ENCODE data around the gene MRPL38. TPM values are rescaled to one million over a fixed set of nuclear protein-coding genes. Genes with fewer than 3 reads are reported as not detected.

MRPL38 gene
- total RNA-seq, 3 donors from 2014 or later (not counting 1 experiment from before 2014, with no cell fraction given) = 68.6 to 110 (median 96.7) TPM

GRCh38 chr17:75940727-75941441 lies 36.2 kb upstream of the MRPL38 start, which contains the start of gene FBF1:
Gene FBF1, minus strand, starts transcription at chr17:75941042. Its CDS starts 2,893 bp downstream, at chr17:75938149.
- H3K9me3 Mint-ChIP-seq = no peaks in the 10 kb centered on the region
- ATAC-seq (peak; percentile 99 to 100 (median 99)), DNase-seq (peak; percentile 82 to 91)
- Histone ChIP-seq H3K4me3 (ENCODE audit: low read length) (peak within 1 kb of the TSS; percentile 62), H3K36me3 (ENCODE audit: control insufficient read depth, insufficient read depth, low read length) (peaks cover 2% of the 10 kb centered on the region), H3K27me3 (ENCODE audit: control insufficient read depth, insufficient read depth, low read length) (no peaks in the 10 kb centered on the region), H3K9me3 (ENCODE audit: control insufficient read depth, insufficient read depth, low read length) (no peaks in the 10 kb centered on the region), H3K27ac (ENCODE audit: low read length) (peak within 1 kb of the TSS; percentile 54), H3K4me1 (ENCODE audit: control insufficient read depth, insufficient read depth, low read length) (peaks cover 13% of the 10 kb centered on the region)
- WGBS (ENCODE audit: insufficient coverage) = under 1% methylated on average over 63 of the region's 63 CpGs
- H3K4me1 Mint-ChIP-seq = peaks cover 11 to 13% of the 10 kb centered on the region in 2 donors
- H3K27me3 Mint-ChIP-seq (ENCODE audit: low read depth in 2 of 2) = no peaks in the 10 kb centered on the region
- peak within 1 kb of the TSS; percentile 89 for H3K4me3 Mint-ChIP-seq
- no peak for TF ChIP-seq CTCF (IDR thresholded peaks at IDR 0.05)
- H3K36me3 Mint-ChIP-seq = no peaks in the 10 kb centered on the region
- peak within 1 kb of the TSS; percentile 65 to 92 for H3K27ac Mint-ChIP-seq
- intact Hi-C loops (cut with micrococcal nuclease) = loop anchor here (1.0 to 10.0 kb wide), 3 partner anchors 36 to 56 kb away; partner anchors contain the start of genes ACOX1, MRPL38 and TEN1

- no peaks in the 10 kb centered on the region for H3K9me3 ChIP-seq (ENCODE audit: control insufficient read depth, insufficient read depth, low read length)
- no peaks in the 10 kb centered on the region for H3K36me3 ChIP-seq (ENCODE audit: control insufficient read depth, insufficient read depth, low read length)
- Mint-ChIP-seq H3K36me3 (no peaks in the 10 kb centered on the region), H3K27me3 (ENCODE audit: low read depth in 2 of 2) (no peaks in the 10 kb centered on the region), H3K4me3 (no peak overlapping the region), H3K4me1 (peaks cover 11 to 13% of the 10 kb centered on the region in 2 donors), H3K9me3 (no peaks in the 10 kb centered on the region), H3K27ac (no peak overlapping the region)
- intact Hi-C loops (cut with micrococcal nuclease) = no loop called here
- no peak for TF ChIP-seq CTCF (IDR thresholded peaks at IDR 0.05)
- no peaks in the 10 kb centered on the region for H3K27me3 ChIP-seq (ENCODE audit: control insufficient read depth, insufficient read depth, low read length)
- DNase-seq = no peak
- H3K4me1 ChIP-seq (ENCODE audit: control insufficient read depth, insufficient read depth, low read length) = peaks cover 13% of the 10 kb centered on the region
- 89% methylated on average over 13 of the region's 13 CpGs for WGBS (ENCODE audit: insufficient coverage)
- H3K27ac ChIP-seq (ENCODE audit: low read length) = no peak overlapping the region
- no peak overlapping the region for H3K4me3 ChIP-seq (ENCODE audit: low read length)
- no peak for ATAC-seq
Measured at GRCh38 chr17:75937652-75938051, 33.0 kb upstream of the MRPL38 start.

GRCh38 chr17:75933808-75934207 lies 29.1 kb upstream of the MRPL38 start:
- H3K4me1 Mint-ChIP-seq = no peaks in the 10 kb centered on the region
- no peak overlapping the region for H3K27ac Mint-ChIP-seq
- Histone ChIP-seq H3K9me3 (ENCODE audit: control insufficient read depth, insufficient read depth, low read length) (no peaks in the 10 kb centered on the region), H3K4me1 (ENCODE audit: control insufficient read depth, insufficient read depth, low read length) (no peaks in the 10 kb centered on the region), H3K36me3 (ENCODE audit: control insufficient read depth, insufficient read depth, low read length) (no peaks in the 10 kb centered on the region), H3K4me3 (ENCODE audit: low read length) (no peak overlapping the region), H3K27me3 (ENCODE audit: control insufficient read depth, insufficient read depth, low read length) (no peaks in the 10 kb centered on the region), H3K27ac (ENCODE audit: low read length) (no peak overlapping the region)
- 94% methylated on average over 4 of the region's 4 CpGs for WGBS (ENCODE audit: insufficient coverage)
- no peak for DNase-seq
- no peaks in the 10 kb centered on the region for H3K27me3 Mint-ChIP-seq (ENCODE audit: low read depth in 2 of 2)
- intact Hi-C loops (cut with micrococcal nuclease) = no loop called here
- TF ChIP-seq CTCF (IDR thresholded peaks at IDR 0.05) = no peak
- no peaks in the 10 kb centered on the region for H3K9me3 Mint-ChIP-seq
- H3K4me3 Mint-ChIP-seq = no peak overlapping the region
- ATAC-seq = no peak
- H3K36me3 Mint-ChIP-seq = no peaks in the 10 kb centered on the region
